GM10847 (cell line): Measurements from ENCODE around the gene SLC22A8.

Experiments
- POLR2A ChIP-seq: IDR thresholded peaks from 2 replicates; pipeline ENCODE4 v1.6.1; 2011; ENCODE audit not compliant: insufficient read length; ENCODE audit errors: extremely low read depth

The SLC22A8 gene, protein sequence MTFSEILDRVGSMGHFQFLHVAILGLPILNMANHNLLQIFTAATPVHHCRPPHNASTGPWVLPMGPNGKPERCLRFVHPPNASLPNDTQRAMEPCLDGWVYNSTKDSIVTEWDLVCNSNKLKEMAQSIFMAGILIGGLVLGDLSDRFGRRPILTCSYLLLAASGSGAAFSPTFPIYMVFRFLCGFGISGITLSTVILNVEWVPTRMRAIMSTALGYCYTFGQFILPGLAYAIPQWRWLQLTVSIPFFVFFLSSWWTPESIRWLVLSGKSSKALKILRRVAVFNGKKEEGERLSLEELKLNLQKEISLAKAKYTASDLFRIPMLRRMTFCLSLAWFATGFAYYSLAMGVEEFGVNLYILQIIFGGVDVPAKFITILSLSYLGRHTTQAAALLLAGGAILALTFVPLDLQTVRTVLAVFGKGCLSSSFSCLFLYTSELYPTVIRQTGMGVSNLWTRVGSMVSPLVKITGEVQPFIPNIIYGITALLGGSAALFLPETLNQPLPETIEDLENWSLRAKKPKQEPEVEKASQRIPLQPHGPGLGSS

DNA sequence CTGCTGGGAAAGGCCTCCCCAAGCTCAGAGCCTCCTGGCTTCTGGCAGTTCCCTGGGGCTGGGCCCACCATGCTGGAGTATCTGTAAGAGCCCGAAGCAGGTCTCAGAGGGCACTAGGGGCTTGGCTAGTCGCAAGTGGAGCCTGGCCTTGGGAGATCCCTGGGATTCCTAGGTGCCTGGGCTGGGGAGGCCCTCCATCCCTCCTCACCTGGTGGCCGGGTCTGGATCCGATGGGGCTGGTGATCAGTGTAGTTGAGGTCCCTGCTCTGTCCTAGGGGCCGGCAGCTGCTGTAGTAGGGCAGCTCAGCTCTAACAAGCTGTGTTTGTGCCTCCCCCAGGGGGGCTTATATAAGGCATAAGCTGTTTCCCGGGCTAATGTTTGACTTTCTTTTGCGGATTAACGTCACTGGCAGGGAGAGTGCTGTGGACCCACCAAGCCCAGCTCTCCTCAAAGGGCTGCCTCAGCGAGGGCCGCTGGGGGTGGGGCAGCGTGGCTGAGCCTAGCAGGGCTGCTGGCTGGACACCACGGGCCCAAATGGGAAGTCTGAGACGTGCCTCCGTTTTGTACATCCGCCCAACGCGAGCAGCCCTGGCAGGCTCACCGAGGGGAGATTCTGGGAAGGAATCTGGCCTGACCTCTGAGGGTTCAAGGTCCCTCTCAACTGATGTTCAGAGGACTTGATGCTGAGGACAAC, at the start of gene SLC22A8:
Gene SLC22A8, minus strand, starts transcription at position 321 of the 695 bp plus-strand sequence. CDS start 883 bp downstream, outside the sequence.
- no peak for TF ChIP-seq POLR2A

DNA sequence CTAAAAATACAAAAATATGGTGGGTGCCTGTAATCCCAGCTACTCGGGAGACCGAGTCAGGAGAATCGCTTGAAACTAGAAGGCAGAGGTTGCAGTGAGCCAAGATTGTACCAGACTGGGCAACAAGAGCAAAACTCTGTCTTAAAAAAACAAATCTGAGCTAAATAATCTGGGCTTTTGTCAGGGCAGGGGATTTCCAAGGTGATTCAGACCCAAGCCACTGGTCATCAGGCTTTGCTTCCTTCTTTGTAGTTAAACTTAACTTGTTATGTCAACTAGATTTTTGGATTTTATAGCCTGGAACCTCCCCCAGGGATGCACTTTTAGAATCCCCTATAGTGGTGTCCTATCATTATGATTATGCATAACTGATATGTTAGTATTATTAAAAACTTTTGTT, 27.0 kb upstream of the SLC22A8 start:
- no peak for TF ChIP-seq POLR2A

DNA sequence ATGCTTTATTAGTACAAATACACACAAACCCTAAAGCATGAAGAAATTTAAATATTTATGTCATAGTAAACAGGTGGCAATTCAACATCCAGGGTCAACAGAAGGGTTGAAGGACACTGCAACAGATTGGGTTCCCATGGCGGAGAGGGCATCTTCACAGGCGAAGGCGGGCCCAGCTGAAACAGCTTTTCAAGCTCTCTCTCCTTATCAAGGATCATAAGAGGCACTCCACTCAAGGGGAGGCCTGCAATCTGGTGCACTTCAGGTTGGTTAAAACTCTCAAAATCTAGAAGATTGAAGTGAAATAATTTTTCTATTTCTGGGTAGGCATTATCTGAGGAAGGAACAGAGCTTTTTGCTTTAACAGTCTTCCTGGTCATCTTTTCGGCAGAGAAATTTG, 16.8 kb upstream of the SLC22A8 start:
- no peak for TF ChIP-seq POLR2A

DNA sequence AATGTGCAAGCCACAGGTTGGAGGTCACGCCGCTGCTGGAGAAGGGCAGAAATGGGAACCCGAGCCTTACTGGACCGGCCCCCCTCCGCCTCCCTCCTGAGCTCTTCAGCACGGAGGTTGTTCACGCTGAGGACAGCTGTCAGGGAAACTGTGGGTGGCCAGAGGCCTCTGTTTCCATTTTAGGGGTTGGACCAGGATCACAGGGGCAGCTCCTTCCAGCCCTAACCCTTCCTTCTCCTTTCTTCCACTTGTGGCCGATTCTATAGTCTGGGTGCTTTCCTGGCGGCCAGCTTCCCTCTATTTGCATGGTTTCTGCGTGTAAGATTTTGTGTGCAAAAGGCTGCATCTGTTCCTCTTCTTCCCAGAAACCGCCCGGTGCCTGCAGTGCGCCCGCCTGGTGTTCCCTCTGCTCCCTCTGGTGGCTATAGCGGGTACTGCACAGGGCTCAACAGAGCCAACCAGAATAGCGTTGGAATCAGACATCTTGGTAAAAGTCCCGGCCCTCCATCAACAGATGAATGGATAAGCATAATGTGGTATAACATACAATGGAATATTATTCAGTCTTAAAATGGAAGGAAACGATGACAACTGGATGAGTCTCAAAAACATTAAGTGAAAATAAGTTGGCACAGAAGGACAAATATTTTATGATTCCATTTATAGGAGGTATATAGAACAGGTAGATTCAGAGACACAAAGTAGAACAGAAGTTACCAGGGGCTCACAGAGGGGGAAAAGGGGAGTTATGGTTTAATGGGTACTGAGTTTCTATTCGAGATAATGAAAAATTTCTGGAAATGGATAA, 8.4 kb upstream of the SLC22A8 start:
- TF ChIP-seq POLR2A: no peak

DNA sequence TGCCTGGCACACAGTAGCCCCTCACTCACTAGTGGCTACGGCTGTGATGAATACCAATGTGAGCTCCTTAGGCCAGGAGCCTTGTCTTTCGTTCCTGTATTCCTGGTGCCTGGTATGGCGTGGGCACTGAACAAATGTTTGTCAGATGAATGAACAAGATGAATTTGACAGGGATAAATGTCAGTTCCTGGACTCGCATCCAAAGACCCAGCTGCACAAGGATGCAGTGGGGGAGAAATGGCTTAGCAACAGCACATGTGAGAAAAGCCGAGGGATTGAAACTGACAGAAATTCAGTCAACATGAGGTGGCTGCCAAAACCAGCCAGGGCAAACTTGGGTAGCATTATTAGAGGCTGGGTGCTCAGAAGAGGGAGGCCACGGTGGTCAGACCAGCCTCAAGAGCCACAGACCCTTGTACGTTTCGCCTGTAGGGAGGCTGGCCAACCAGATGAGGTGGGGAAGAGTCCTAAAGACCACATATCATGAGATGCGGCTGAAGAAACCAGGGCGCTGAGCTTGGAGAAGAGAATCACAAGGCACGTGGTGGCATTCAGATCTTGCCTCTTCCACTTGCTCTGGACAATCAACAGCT, 7.7 kb upstream of the SLC22A8 start:
- TF ChIP-seq POLR2A: no peak

DNA sequence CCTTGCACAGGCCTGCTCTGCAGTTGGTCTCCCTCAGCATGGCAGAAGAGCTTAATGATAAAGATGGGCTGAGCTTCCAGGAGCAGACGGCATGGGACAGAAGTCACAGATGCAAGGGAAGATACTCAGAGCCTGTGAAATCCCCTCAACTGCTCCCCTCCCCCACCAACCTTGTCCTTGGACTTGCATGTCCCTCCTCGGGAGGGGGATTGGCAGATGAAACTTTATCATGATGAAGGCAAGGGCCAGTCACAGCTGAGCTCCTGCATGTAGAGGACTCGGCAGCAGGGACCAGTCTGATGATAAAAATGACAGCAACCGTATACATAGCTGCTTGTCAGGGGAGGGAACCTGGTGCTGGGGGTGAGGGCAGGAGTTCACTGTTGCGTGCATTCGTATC, 6.8 kb upstream of the SLC22A8 start:
- TF ChIP-seq POLR2A: no peak

DNA sequence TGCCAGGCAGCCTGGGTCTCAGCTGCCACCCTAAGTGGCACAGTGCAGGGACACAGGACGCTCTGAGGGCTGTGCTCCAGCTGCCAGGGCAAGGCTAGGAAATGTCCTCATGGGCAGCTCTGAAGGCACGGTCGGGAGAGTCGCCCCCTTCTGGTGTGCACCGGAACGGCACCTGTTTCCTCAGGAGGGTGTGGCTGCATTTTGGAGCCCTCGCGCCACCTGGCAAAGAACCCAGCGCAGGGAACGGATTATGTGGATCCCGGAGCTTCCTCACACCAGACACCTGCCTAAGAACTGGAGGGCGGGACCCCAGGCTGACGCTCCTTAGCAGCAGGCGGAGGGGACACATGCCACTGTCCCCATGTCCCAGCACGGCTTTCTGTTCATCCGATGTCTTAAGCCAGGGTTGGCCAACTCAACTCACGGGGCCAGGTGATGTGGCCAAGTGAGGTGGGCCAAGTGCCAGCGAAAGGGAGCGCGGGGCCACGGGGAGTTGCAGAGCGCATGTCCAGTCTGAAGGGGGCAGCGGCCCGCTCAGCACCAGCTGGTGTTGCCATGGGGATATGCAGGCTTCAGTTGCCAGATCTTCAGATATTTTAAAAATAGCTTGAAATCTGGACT, 5.1 kb upstream of the SLC22A8 start:
- TF ChIP-seq POLR2A: no peak

DNA sequence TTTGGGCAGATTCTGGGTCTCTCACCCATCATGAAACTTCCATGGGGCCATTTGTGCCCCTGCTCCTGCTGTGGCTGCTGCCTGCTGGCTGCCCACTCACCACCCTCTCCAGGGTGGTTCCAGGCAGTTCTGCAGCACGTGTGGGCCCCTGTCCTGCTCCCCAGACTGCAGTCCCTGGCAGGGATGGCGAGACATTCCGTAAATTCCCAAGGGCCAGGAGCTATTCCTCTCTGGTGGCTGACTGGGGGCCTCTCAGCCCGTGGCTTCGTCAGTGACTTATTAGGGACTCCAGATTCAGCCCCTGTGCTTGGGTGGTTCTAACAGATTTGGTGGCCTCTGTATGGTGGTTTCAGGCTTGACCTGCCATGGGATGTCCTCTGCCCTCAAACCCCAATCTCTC, 3.9 kb upstream of the SLC22A8 start:
- TF ChIP-seq POLR2A: no peak

DNA sequence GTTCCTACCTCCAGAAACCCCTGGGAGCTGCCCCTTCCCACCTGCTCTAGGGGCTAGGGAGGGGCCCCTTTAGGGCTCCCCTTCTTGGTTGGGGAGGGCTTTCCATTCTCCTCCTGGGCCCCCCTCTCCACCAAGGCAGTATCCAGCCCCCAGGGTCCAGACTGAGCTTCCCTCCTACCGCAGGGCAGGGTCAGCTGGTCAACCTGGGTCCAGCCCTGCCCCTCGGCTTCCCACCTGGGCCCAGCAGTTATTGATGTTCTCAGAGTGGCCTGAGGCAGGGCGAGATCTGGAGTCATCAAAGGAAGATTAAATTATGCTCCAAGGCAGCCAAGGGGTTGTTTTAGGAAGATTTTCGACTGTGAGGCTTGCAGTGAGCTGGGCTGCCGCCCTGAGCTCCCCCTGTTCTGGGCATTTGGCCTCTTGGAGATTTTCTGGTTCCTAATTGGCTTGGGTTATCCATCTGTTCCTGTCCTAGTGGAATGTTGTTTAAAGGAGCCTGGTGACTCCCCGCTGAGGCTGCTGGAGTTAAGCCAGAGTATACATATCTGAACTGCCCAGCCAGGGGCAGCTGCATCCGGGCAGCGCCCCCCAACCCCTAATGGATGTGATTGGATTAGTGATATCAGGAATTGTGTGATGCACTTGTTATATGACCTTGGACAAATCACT, 1.8 kb upstream of the SLC22A8 start:
- no peak for TF ChIP-seq POLR2A

DNA sequence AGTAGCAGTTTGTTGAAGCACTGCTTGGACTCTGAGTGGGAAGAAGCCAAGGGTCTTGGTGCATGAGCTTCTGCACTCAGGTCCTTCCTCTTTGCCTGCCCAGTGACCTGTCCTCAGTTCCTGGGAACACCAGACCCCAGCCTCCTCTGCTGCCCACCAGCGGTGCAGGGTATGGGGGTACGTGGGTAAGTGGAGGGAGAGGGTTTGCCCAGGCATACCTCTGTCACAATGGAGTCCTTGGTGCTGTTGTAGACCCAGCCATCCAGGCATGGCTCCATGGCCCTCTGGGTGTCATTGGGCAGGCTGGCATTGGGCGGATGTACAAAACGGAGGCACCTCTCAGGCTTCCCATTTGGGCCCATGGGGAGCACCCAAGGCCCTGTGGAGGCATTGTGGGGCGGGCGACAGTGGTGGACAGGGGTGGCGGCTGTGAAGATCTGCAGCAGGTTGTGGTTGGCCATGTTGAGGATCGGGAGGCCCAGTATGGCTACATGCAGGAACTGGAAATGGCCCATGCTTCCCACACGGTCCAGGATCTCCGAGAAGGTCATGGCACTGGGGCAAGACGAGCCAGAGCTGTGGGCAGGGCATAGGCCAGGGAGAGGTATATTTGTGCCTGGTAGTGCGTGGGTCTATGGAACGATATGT, 1.1 kb downstream of the SLC22A8 start:
- TF ChIP-seq POLR2A: no peak

DNA sequence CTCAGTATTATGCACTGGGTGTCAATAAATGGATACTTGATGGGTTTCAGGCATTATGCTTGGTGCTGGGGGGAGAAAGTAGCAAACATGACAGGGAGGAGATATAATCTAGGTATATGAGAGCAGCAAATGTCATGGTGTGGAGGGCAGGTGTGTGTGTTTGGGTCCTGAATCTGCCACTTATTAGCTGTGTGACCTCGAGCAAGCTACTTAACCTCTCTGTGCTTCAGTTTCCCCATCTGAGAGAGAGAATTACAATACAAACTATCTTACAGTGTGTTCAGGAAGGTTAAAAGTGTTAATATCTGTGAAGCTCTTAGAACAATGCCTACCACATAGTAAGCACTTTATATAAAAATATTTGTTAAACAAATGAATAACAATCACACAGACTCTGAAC, 2.8 kb downstream of the SLC22A8 start:
- no peak for TF ChIP-seq POLR2A

DNA sequence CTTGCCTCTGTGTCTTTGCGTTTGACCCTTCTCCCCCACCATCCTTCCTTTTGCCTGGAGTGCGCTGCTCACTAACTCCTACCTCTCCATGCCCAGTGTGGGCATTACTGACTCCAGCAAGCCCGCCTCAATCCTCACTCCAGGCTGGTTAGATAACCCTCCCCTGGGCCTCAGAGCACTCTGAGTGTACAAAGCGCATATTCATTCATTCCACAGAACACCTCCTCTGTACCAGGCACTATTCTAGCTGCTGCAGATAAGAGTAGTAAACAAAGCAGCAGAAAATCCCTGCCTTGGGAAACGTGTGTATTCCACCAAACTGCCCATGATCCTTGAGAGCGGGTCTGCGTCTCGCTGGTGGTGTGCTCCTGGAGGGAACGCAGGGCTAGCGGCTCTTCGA, 3.2 kb downstream of the SLC22A8 start:
- TF ChIP-seq POLR2A: no peak

DNA sequence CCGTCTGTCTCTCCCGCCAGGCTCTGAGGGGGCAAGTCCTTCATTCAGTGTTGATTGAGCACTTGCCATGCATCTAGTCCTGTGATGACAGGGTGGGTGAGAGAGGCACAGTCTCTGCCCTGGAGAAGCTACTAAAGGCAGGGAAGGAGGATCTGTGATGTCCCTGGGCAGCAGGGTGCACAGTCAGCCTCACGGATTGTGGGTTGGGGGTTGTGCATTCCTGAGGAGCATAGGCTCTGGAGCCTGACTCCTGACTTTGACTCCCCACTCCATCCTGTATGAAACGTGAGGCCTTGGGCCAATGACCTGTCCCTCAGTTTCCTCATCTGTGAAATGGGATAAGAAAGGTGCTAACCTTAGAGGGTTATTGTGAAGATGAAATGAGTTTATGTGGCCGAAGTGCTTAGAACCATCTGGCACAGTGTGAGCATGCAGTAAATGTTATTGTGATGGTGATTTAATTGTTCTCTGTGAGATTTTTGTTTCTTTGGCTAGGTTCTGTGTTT, 4.7 kb downstream of the SLC22A8 start:
- no peak for TF ChIP-seq POLR2A

DNA sequence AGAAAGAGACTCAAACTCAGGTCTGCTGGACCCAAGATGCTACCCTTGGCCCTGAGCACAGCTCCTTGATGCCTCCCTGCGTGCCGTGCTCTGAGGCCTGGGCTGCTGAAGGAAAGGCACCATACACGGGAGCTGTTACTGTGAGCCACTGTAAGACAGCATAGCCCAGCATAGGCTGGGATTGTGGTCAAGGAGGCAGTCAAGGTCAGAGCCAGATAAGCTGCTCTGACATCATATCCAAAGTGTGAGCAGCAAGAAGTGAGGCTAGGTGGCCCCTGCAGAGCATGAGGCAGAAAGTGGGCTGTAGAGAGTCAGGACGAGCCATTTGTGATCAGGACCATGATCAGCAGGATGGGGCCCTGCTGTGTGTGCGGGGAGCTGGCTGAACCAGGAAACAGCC, 7.7 kb downstream of the SLC22A8 start:
- TF ChIP-seq POLR2A: no peak

DNA sequence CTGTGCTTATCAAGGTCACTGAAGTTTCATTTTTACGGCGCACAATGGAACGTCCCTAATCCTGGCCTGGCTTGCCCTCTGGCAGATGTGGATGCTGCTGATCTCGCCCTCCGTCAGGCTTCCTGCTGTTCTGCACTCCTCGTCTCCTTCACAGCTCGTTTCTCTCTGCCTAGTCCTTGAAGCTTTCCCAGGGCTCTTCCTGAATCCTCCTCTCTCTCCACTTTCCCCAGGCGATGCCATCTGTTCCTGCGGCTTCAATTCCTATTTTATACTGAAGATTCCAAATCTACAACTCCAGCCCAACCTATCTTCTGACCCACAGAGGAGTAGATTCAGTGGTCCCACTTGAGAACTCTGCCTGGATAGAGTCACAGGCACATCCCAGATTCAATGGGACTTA, 14.2 kb downstream of the SLC22A8 start:
- no peak for TF ChIP-seq POLR2A
